ENCODE results near the gene PDE2A.

Gene PDE2A

DNA sequence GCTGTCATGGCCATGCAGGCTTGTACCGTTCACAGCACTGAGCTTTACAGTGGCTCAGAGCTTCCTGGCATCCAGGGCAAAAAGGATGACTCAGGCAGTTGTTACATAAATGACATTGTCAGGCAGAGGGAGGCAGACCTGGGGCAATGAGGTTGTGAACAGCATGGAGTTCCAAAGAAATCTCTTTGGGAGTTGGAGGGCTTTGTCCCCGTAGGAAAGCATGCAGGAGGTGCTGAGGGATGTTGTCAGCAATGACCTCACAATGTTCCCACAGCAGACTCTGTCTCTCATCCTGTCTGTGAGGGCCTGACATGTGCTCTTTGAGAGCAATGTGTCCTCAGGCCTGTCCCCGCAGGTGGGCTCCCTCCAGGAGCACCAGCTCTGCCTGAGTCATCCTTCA is 25.9 kb upstream of the PDE2A start:
- TF ChIP-seq, protein P1, sequence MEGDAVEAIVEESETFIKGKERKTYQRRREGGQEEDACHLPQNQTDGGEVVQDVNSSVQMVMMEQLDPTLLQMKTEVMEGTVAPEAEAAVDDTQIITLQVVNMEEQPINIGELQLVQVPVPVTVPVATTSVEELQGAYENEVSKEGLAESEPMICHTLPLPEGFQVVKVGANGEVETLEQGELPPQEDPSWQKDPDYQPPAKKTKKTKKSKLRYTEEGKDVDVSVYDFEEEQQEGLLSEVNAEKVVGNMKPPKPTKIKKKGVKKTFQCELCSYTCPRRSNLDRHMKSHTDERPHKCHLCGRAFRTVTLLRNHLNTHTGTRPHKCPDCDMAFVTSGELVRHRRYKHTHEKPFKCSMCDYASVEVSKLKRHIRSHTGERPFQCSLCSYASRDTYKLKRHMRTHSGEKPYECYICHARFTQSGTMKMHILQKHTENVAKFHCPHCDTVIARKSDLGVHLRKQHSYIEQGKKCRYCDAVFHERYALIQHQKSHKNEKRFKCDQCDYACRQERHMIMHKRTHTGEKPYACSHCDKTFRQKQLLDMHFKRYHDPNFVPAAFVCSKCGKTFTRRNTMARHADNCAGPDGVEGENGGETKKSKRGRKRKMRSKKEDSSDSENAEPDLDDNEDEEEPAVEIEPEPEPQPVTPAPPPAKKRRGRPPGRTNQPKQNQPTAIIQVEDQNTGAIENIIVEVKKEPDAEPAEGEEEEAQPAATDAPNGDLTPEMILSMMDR (IDR thresholded peaks at IDR 0.05; ENCODE audit: insufficient read depth, missing control alignments) = no peak
- no peak for FAIRE-seq
- DNase-seq (ENCODE audit: insufficient read length, low spot score) = no peak

DNA sequence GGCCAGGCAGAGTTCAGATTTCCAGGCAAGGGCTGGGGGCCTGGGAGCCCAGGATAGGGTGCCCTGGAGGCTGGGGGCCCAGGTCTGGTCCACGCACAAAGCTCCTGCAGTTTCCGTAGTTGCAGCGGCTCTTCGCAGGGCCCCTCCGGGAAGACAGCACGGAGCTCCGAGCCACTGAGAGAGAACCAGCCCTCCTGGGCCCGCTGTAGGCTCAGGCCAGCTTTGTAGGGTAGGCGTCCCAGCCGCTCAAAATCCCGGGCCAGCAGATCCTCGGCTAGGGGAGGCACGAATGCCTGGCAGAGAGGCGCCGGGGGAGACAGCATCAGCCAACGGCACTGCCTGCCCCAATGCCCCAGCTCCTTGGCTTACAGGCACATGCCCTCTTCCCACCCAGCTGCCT is 23.6 kb upstream of the PDE2A start:
- no peak for FAIRE-seq
- DNase-seq (ENCODE audit: insufficient read length, low spot score) = no peak
- TF ChIP-seq, protein P1 (IDR thresholded peaks at IDR 0.05; ENCODE audit: insufficient read depth, missing control alignments) = no peak

GRCh38 chr11:72696866-72697700 is 22.9 kb upstream of the PDE2A start:
- TF ChIP-seq, protein P1 (IDR thresholded peaks at IDR 0.05; ENCODE audit: insufficient read depth, missing control alignments) = no peak
- no peak for FAIRE-seq
- DNase-seq (ENCODE audit: insufficient read length, low spot score) = no peak

DNA sequence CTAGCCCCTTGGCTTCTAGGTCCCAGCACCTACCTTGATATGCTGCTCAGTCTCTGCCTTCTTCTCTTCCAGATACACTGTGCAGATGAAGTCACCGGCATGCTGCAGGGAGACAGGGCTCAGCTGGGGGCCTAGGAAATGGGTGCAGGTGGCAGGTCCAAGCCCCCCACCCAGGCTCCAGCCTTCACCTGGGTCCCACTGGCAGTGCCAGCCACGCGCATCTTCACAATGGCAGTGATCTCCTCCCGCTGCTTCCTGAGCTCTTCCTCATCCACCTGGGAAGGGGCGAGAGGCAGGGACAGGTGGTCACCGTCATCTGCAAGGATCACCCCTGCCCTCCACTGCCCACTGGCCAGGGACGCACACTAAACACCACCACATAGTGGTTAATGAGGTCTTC is 21.1 kb upstream of the PDE2A start:
- DNase-seq (ENCODE audit: insufficient read length, low spot score) = no peak
- FAIRE-seq = no peak
- TF ChIP-seq, protein P1 (IDR thresholded peaks at IDR 0.05; ENCODE audit: insufficient read depth, missing control alignments) = no peak

DNA sequence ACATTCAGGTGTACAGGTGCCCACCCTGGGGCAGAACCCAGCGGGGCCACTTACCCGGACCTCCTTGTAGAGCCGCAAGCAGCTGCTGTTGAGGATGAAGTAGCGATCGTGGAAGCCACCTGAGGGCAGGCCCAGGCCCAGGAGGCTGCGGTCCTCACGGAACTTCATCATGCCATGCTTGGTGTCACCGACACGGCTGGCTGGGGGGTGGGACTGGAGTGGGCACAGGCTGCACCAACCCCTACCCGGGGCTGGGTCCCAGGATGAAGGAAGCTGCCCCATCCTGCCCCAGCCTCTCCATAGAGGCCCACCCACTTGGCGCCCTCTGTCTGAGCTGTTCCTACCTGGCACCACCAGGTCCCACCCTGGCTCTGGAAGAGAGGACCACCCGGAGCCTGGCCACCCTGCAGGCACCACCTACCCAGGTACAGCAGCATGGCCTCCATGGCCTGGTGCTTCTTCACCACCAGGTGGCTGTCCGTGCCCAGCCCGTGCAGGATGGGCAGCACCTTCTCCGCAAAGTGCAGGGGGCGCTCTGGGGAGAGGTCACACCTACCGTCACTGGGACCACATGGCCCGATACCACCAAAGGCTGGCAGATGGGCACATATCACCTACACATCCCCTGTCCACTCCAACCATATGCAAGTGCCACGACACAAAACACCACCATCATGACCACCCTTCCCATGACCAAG is 19.2 kb upstream of the PDE2A start:
- FAIRE-seq (no peak), DNase-seq (ENCODE audit: insufficient read length, low spot score) (no peak)
- TF ChIP-seq, protein P1 (IDR thresholded peaks at IDR 0.05; ENCODE audit: insufficient read depth, missing control alignments) = no peak

DNA sequence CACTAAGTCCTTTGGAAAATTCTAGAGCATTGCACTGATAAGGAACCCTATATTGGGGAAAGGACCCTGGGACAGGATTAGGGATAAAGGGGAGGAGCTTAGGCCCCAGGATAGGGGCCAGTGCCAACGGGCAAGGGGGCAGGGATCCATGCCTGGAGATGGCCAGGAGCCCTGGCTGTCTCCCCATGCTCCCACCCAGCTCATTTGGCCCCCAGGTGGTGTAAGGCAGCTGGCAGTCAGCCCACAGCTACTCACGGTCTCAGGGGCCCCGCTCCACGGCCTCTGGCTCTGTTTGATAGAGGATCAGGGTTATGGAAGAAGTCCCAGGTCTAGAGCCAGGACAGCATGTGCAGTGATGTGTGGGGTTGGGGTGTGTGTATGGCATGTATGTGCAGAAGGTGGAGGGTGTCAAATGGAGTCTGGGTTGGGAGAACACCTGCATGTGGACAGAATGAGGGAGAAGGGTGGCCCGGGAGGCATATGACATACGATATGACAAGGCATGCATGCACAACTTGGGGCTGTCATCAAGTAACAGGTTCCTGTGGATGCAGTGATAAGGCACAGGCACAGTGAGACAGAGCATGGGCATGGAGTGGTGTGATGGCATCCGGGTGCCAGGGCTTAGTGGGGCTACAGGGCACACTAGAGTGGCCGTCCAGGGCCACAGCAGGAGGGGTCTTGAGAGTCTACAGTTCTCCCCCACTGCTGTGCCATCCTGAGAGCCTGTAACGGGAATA is 18.4 kb upstream of the PDE2A start:
- no peak for FAIRE-seq

More for the DNA sequence above, 18.4 kb upstream of the PDE2A start:
- no peak for DNase-seq (ENCODE audit: insufficient read length, low spot score)
- TF ChIP-seq, protein P1 (IDR thresholded peaks at IDR 0.05; ENCODE audit: insufficient read depth, missing control alignments) = no peak

Data from D721Med (cell line).